Nephron (organoid): ENCODE measurements around the gene KCNJ11.

ENCODE experiments used
- H3K27ac Mint-ChIP-seq, 3 experiments: 2 replicates each; pipeline ENCODE4 v1.8.0; 2020; ENCODE audit warnings: mixed read lengths in 3 of 3, mild to moderate bottlenecking in 2 of 3, moderate library complexity in 1 of 3
- H3K27me3 Mint-ChIP-seq: 2 replicates; pipeline ENCODE4 v1.8.0; 2021; ENCODE audit warnings: low read depth, mild to moderate bottlenecking, moderate library complexity, mixed read lengths
- H3K36me3 Mint-ChIP-seq: 2 replicates; pipeline ENCODE4 v1.8.0; 2020; ENCODE audit warnings: low read depth, mixed read lengths
- H3K4me1 Mint-ChIP-seq: 2 replicates; pipeline ENCODE4 v1.8.0; 2020; ENCODE audit warnings: mixed read lengths
- H3K4me3 Mint-ChIP-seq, 3 experiments: 2 replicates each; pipeline ENCODE4 v1.8.0; 2020; ENCODE audit warnings: mild to moderate bottlenecking in 3 of 3, mixed read lengths in 3 of 3, moderate library complexity in 2 of 3
- H3K9me3 Mint-ChIP-seq: 2 replicates; pipeline ENCODE4 v1.8.0; 2020; ENCODE audit warnings: mixed read lengths
- TF ChIP-seq, protein P1 (sequence below), 3 experiments: fragments of 200-600 bp; sonication (generic); IDR thresholded peaks; one replicate each; pipeline ENCODE4 v1.5.0; 2021; ENCODE audit warnings: antibody characterized with exemption in 3 of 3; ENCODE audit not compliant: unreplicated experiment in 3 of 3

The KCNJ11 gene

DNA sequence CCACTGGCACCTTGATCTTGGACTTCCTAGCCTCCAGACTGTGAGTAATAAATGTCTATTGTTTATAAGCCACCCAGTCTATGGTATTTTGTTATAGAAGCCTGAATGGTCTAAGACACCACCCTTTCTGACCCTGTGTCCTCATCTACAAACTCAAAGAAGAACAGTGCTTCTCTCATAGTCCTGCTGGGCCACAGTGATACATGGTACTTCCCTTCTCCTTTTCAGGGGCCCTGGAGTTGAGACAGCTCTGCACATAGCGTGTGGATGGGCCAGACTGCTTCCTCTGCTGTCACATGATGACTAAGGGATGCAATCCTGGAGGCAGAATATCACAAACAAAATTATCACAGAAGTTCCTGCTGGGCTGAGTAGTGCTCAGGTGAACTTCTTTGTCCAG, 5.0 kb downstream of the KCNJ11 start:
- H3K36me3 Mint-ChIP-seq: peaks cover 2% of the 10 kb centered on the region
- TF ChIP-seq, protein P1, sequence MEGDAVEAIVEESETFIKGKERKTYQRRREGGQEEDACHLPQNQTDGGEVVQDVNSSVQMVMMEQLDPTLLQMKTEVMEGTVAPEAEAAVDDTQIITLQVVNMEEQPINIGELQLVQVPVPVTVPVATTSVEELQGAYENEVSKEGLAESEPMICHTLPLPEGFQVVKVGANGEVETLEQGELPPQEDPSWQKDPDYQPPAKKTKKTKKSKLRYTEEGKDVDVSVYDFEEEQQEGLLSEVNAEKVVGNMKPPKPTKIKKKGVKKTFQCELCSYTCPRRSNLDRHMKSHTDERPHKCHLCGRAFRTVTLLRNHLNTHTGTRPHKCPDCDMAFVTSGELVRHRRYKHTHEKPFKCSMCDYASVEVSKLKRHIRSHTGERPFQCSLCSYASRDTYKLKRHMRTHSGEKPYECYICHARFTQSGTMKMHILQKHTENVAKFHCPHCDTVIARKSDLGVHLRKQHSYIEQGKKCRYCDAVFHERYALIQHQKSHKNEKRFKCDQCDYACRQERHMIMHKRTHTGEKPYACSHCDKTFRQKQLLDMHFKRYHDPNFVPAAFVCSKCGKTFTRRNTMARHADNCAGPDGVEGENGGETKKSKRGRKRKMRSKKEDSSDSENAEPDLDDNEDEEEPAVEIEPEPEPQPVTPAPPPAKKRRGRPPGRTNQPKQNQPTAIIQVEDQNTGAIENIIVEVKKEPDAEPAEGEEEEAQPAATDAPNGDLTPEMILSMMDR (IDR thresholded peaks at IDR 0.05; ENCODE audit: unreplicated experiment in 3 of 3): no peak
- H3K9me3 Mint-ChIP-seq: peaks cover 4% of the 10 kb centered on the region
- peaks cover 30% of the 10 kb centered on the region for H3K27me3 Mint-ChIP-seq
- no peaks in the 10 kb centered on the region for H3K4me1 Mint-ChIP-seq
- H3K4me3 Mint-ChIP-seq: no peak overlapping the region
- peak overlapping the region in 1 of 3 experiments; percentile 14 for H3K27ac Mint-ChIP-seq

DNA sequence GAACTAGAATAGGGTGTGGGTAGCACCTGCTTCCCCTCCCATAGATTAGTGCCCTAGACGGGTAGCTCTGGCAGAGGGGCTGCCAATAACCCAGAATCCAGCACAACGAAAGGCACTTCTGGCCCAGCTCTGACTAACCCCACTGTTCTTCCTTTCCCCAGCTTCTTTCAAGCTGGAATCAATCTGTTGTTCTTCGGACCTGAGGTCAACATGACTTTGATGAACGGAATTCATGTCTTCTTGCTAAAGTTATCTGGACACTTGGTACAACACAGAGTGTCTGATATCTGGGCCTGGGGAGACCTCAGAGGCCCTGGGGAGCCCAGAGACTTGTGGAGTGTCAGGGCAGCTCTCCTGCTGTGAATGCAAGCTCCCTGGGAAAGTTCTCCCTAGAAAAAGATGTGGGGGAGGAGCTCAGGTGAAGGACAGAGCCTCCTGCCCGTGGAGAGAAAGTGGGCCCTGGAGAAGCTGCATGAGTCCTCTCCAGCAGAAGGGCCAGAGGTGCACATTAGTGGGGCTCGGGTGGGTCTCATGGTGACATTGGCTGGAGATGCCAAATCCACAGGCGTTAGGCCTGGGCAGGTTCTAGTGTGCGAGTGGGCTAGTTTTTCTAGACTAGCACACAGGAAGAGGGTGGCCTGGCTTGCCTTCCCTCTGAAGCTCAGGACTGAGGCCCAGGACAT, 6.3 kb downstream of the KCNJ11 start:
- Mint-ChIP-seq H3K27ac (no peak overlapping the region), H3K36me3 (peaks cover 4% of the 10 kb centered on the region), H3K4me1 (no peaks in the 10 kb centered on the region), H3K27me3 (peaks cover 20% of the 10 kb centered on the region), H3K4me3 (no peak overlapping the region), H3K9me3 (peaks cover 9% of the 10 kb centered on the region)
- TF ChIP-seq, protein P1 (IDR thresholded peaks at IDR 0.05; ENCODE audit: unreplicated experiment in 3 of 3): no peak

DNA sequence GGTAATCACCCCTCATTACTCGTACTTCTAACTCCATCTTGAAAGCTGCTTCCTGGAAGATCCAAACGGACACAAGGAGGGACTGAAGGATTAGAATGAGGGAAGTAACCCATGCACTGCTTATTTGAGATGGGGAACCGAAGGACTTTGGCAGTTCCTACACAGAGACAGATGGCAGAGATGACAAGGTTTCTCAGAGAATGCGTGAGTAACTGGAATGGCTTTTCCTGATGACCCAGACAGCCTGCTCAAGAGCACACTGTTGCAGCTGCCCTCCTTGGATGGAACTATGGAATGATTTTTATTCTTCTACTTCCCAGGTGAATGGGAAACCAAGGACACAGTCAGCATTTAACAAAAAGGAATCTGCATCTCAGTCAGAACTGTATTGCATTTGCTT, 7.3 kb downstream of the KCNJ11 start:
- peaks cover 10% of the 10 kb centered on the region for H3K27me3 Mint-ChIP-seq

DNA sequence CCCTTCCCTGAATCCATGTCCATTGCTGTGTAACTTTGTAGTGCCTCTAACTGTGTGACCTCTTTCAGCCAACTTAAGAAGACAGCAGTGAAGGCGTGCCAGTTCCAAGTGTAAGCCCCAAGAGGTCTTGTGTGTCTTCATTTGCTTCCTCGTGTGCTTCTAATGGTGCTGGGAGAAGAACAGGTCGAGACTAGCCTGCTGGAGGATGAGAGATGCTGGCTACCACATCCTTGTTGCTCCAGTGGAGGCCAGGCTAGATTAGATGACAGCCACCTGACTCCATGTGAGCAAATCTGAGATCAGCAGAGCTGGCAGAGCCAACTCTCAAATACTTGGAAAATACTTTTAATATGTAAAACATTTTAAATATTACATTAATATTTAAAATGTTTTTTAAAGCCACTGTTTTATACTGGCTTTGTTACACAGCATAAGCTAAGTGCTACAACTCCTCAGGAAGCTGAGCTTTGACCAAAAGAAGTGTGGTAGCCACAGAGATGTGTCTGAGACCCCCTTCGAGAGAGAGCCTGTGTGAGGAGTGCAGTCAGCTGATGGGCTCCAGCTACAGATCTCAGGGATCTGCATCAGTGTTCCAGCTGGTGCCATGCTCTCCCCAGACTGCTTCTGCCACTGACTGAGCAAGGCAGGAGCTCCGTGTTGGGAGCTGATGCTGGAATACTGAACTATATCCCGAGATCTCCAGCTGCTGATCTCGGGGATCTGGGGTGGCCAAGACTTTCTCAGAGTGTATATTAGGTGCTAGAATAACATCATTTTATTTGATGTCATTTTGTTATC, 8.9 kb downstream of the KCNJ11 start:
- H3K27me3 Mint-ChIP-seq: peaks cover 9% of the 10 kb centered on the region
- no peak overlapping the region for H3K27ac Mint-ChIP-seq
- TF ChIP-seq, protein P1 (IDR thresholded peaks at IDR 0.05; ENCODE audit: unreplicated experiment in 3 of 3): no peak
- peaks cover 14% of the 10 kb centered on the region for H3K9me3 Mint-ChIP-seq
- no peak overlapping the region for H3K4me3 Mint-ChIP-seq
- peaks cover 4% of the 10 kb centered on the region for H3K36me3 Mint-ChIP-seq
- H3K4me1 Mint-ChIP-seq: no peaks in the 10 kb centered on the region

More for the DNA sequence above, 7.3 kb downstream of the KCNJ11 start:
- Mint-ChIP-seq H3K9me3 (peaks cover 9% of the 10 kb centered on the region), H3K4me1 (no peaks in the 10 kb centered on the region), H3K27ac (no peak overlapping the region), H3K36me3 (peaks cover 4% of the 10 kb centered on the region), H3K4me3 (no peak overlapping the region)
- TF ChIP-seq, protein P1 (IDR thresholded peaks at IDR 0.05; ENCODE audit: unreplicated experiment in 3 of 3): no peak

DNA sequence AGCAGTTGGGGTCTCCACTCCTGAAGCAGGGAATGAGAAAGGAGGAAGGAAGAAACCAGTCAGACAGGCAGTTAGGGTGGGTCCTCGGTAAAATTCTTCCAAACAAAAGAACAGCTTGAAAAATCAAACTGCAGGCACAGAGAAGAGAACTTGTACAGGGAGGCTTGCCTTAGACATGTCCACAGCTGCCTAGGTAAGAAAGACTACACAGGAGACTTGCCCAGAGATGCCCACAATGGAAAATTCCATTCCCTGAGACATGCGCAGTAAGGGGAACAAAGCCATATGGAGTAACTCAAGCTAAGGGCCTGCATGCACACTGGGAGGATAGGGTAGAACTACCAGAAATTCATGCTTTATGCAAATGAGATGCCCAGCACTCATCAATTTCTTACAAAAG, 9.8 kb downstream of the KCNJ11 start:
- TF ChIP-seq, protein P1 (IDR thresholded peaks at IDR 0.05; ENCODE audit: unreplicated experiment in 3 of 3): no peak
- Mint-ChIP-seq H3K9me3 (peaks cover 21% of the 10 kb centered on the region), H3K4me1 (no peaks in the 10 kb centered on the region), H3K27ac (no peak overlapping the region), H3K36me3 (peaks cover 8% of the 10 kb centered on the region), H3K4me3 (no peak overlapping the region), H3K27me3 (peaks cover 5% of the 10 kb centered on the region)
